HepG2 (cell line): ENCODE results near the gene ACSM5.
"Not testable (repeated sequence)": the region's sequence is repeated elsewhere in the genome, so short reads cannot be mapped to it uniquely, and the experiment has no call there.

ENCODE experiments used
- ARHGAP35 ChIP-seq: sonication (generic); formaldehyde crosslinking; IDR thresholded peaks from 2 replicates; pipeline ENCODE4 v1.9.0; 2022; ENCODE audit warnings: mild to moderate bottlenecking, inconsistent platforms, moderate library complexity, missing genetic modification reagents, borderline replicate concordance
- ARID4A ChIP-seq: sonication (generic); formaldehyde crosslinking; IDR thresholded peaks from 2 replicates; pipeline ENCODE4 v1.5.0; 2020; ENCODE audit warnings: mild to moderate bottlenecking, missing genetic modification reagents, borderline replicate concordance
- GTF2F1 ChIP-seq: fragments of 150-350 bp; IDR thresholded peaks from 2 replicates; pipeline ENCODE4 v1.6.1; 2014; ENCODE audit warnings: low read length
- MAFF ChIP-seq: IDR thresholded peaks from 2 replicates; pipeline ENCODE4 v1.6.1; 2011; ENCODE audit warnings: low read depth, low read length, improper control_type of control experiment
- MIXL1 ChIP-seq: IDR thresholded peaks from 2 replicates; pipeline ENCODE4 v1.6.1; 2016
- MNT ChIP-seq: fragments of 450-650 bp; IDR thresholded peaks from 2 replicates; pipeline ENCODE4 v1.6.1; 2016
- NR3C1 ChIP-seq: sonication (generic); formaldehyde crosslinking; IDR thresholded peaks from 2 replicates; pipeline ENCODE4 v1.4.0; 2020; ENCODE audit warnings: missing genetic modification reagents
- POLR2A ChIP-seq, 2 experiments: IDR thresholded peaks; 2 replicates each; pipeline ENCODE4 v1.6.1; 2011; ENCODE audit warnings: low read depth in 2 of 2, low read length in 2 of 2, mild to moderate bottlenecking in 1 of 2, moderate library complexity in 1 of 2; ENCODE audit not compliant: insufficient read depth in 1 of 2
- TOE1 ChIP-seq: sonication (generic); formaldehyde crosslinking; IDR thresholded peaks from 2 replicates; pipeline ENCODE4 v1.4.0; 2020; ENCODE audit warnings: mild to moderate bottlenecking, missing genetic modification reagents
- ZNF274 ChIP-seq: sonication (generic); formaldehyde crosslinking; IDR thresholded peaks from 2 replicates; pipeline ENCODE4 v1.5.1; 2020; ENCODE audit warnings: mild to moderate bottlenecking, missing genetic modification reagents
- TF ChIP-seq, protein P1 (sequence below): sonication (generic); formaldehyde crosslinking; IDR thresholded peaks from 2 replicates; pipeline ENCODE4 v1.5.0; 2020; ENCODE audit warnings: mild to moderate bottlenecking, missing genetic modification reagents, moderate library complexity

DNA sequence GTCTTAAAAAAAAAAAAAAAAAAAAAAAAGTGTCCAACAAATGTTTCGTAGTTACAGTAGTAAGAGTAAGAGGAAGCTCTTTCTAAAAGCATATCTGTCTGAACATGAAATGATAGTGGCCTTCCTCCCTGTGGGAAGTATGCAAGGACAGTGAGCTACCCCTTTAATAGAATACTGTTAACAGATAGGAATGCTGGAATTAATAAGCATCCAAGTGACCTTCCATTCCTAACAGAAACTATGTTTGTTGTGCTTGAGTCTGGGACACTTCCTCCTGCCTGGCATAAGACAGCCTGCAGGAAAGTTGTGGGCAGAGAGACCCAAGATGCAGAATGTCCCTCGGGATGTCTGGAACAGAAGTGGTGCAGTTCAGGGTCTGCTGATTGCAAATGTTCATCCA, 29.6 kb downstream of the ACSM5 start:
- TF ChIP-seq MAFF; MNT; GTF2F1; NR3C1 (CRISPR knock-in tag); ARID4A; POLR2A (IDR thresholded peaks at IDR 0.05; ENCODE audit: insufficient read depth in 1 of 2, low read depth in 2 of 2, low read length in 2 of 2); ZNF274; MIXL1 (CRISPR knock-in tag); ARHGAP35 (CRISPR knock-in tag); TOE1 (CRISPR knock-in tag): not testable (repeated sequence)
- TF ChIP-seq, protein P1, sequence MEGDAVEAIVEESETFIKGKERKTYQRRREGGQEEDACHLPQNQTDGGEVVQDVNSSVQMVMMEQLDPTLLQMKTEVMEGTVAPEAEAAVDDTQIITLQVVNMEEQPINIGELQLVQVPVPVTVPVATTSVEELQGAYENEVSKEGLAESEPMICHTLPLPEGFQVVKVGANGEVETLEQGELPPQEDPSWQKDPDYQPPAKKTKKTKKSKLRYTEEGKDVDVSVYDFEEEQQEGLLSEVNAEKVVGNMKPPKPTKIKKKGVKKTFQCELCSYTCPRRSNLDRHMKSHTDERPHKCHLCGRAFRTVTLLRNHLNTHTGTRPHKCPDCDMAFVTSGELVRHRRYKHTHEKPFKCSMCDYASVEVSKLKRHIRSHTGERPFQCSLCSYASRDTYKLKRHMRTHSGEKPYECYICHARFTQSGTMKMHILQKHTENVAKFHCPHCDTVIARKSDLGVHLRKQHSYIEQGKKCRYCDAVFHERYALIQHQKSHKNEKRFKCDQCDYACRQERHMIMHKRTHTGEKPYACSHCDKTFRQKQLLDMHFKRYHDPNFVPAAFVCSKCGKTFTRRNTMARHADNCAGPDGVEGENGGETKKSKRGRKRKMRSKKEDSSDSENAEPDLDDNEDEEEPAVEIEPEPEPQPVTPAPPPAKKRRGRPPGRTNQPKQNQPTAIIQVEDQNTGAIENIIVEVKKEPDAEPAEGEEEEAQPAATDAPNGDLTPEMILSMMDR = not testable (repeated sequence)
